Measurements from ENCODE around the gene DOK6. TPM values are rescaled to one million over a fixed set of nuclear protein-coding genes. Genes with fewer than 3 reads are reported as not detected.

DOK6 gene
- total RNA-seq, 1 experiment from 2014 or later: not detected

- DNase-seq: no peak
- Histone ChIP-seq H3K4me1 (ENCODE audit: insufficient read depth, low read length) (no peaks in the 10 kb centered on the region), H3K36me3 (ENCODE audit: low read depth, low read length) (no peaks in the 10 kb centered on the region), H3K9ac (ENCODE audit: low read length) (no peak overlapping the region), H2AFZ (ENCODE audit: low read length) (no peak overlapping the region), H3K27me3 (ENCODE audit: low read length) (no peaks in the 10 kb centered on the region), H3K9me3 (ENCODE audit: low read length) (no peaks in the 10 kb centered on the region), H3K79me2 (ENCODE audit: low read length) (no peaks in the 10 kb centered on the region), H3K27ac (ENCODE audit: low read length) (no peak overlapping the region), H3F3A (ENCODE audit: low read length, unreplicated experiment) (no peaks in the 10 kb centered on the region), H3K4me3 (ENCODE audit: low read length) (no peak overlapping the region), H3K9me2 (replicated peaks; ENCODE audit: low read length) (no peaks in the 10 kb centered on the region), H4K20me1 (ENCODE audit: low read length) (no peaks in the 10 kb centered on the region), H3K4me2 (ENCODE audit: low read length) (no peak overlapping the region)
- ChIA-PET POLR2A (ENCODE audit: unreplicated experiment) (no interaction called here), CTCF (no interaction called here)
- no peak for ATAC-seq
- intact Hi-C loops (cut with micrococcal nuclease): no loop called here
- no TSS peak for BruUV-seq (replicated peaks)
- no peak for TF ChIP-seq EZH2phosphoT487 (IDR thresholded peaks at IDR 0.05; ENCODE audit: borderline replicate concordance, low read length)
- no peak for TF ChIP-seq EZH2 (IDR thresholded peaks at IDR 0.05; ENCODE audit: low read length, unreplicated experiment)
- TF ChIP-seq CTCF (conservative IDR thresholded peaks at IDR 0.05; ENCODE audit: low read depth, low read length): no peak
These were observed 82.9 kb downstream of the DOK6 start for GRCh38 chr18:69483574-69483973.

- BruUV-seq (replicated peaks): no TSS peak
- peak; percentile 44 for DNase-seq
These were observed 84.2 kb downstream of the DOK6 start for GRCh38 chr18:69484699-69485396.

More at GRCh38 chr18:69484699-69485396, 84.2 kb downstream of the DOK6 start:
- no peak overlapping the region for H3K4me3 ChIP-seq (ENCODE audit: low read length)
- no peaks in the 10 kb centered on the region for H3K36me3 ChIP-seq (ENCODE audit: low read depth, low read length)
- H3K79me2 ChIP-seq (ENCODE audit: low read length): no peaks in the 10 kb centered on the region
- no peak overlapping the region for H3K4me2 ChIP-seq (ENCODE audit: low read length)
- H3K9me2 ChIP-seq (replicated peaks; ENCODE audit: low read length): no peaks in the 10 kb centered on the region
- TF ChIP-seq CTCF (conservative IDR thresholded peaks at IDR 0.05; ENCODE audit: low read depth, low read length): peak; percentile 65
- no peak for TF ChIP-seq EZH2phosphoT487 (IDR thresholded peaks at IDR 0.05; ENCODE audit: borderline replicate concordance, low read length)
- POLR2A ChIA-PET (ENCODE audit: unreplicated experiment): no interaction called here
- no peaks in the 10 kb centered on the region for H4K20me1 ChIP-seq (ENCODE audit: low read length)
- H2AFZ ChIP-seq (ENCODE audit: low read length): peak overlapping the region; percentile 17; the same call in 1 of the 2 replicates
- no peak overlapping the region for H3K27ac ChIP-seq (ENCODE audit: low read length)
- H3K9me3 ChIP-seq (ENCODE audit: low read length): no peaks in the 10 kb centered on the region
- H3F3A ChIP-seq (ENCODE audit: low read length, unreplicated experiment): no peaks in the 10 kb centered on the region
- intact Hi-C loops (cut with micrococcal nuclease): no loop called here
- CTCF ChIA-PET: no interaction called here
- no peaks in the 10 kb centered on the region for H3K27me3 ChIP-seq (ENCODE audit: low read length)
- peak; percentile 70 for ATAC-seq
- H3K4me1 ChIP-seq (ENCODE audit: insufficient read depth, low read length): no peaks in the 10 kb centered on the region
- no peak overlapping the region for H3K9ac ChIP-seq (ENCODE audit: low read length)
